GM21367 (cell line): Measurements from ENCODE around the gene ENTPD5.
"Not testable (repeated sequence)": the region's sequence is repeated elsewhere in the genome, so short reads cannot be mapped to it uniquely, and the experiment has no call there.

Experiments used
- ATAC-seq: cut with Tn5 transposase; IDR thresholded peaks from one replicate; pipeline ENCODE4 v1.9.1; 2021; ENCODE audit not compliant: unreplicated experiment

ENTPD5 gene

DNA sequence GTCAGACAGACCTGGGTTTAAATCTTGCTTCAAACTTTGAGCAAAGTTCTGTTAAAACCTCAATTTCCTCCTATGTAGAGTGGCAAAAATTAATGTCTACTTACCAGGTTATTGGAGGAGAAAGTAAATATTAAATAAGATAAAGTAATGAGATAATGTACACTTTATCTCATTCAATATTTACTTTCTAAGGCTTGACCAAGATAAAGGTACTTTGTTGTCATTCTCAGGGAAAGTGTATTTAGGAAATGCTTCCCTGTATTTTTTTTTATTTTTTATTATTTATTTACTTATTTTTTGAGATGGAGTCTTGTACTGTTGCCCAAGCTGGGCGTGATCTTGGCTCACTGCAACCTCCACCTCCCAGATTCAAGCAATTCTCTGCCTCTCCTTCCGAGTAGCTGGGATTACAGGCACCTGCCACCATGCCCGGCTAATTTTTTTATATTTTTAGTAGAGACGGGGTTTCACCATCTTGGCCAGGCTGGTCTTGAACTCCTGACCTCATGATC, 73.9 kb downstream of the ENTPD5 start:
- no peak for ATAC-seq

DNA sequence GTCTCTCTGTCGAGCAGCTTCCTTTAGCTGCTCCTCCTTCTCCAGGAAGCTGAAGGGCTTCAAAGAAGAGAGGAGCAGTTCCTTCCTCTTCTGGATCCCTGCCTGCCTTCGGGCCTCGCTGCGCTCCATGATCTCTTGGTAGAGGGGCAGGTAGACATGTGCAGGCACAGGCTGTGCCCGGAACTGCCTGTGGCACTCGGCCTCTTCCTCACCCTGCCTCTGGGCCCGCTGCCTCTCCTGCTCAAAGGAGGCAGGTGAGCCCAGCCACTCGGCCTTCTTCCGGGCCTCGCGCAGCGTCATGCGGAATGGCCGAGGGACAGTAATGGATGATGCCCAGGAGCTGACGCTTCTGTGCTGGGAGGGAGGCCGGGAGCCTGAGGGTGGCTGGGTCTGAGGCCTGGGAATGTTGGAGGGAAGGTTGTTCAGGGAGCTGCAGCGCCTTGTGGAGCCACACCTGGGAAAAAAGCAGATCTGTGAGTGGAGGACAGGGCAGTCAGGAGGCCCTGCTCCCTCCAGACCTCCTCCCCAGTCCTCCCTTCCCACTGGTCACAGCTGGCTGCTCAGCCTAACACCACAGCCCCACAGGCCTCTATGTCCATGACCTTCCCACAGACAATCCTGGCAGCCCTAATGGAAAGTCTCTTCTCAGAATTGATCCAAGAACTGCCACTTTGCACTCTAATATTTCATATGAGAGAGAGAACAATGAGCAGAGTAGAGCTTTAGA, 74.5 kb downstream of the ENTPD5 start:
- ATAC-seq: no peak

DNA sequence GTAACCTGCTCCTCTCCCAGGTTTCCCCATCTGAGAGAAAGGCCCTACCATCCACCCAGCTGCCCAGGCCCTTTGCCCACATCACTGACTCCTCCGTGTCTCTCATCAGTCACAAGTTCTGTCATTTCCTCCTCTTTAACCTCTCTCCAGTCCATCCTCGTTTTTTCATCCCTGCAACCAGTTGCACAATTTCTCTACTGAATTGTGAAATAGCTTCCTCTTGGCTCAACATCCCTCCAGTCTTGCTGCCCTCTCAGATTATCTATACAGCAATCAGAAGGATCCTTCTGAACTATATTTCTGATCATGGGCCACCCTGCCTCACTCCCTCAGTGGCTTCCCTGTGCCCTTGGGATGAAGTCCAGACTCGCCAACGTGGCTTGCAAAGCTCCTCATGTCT, 76.0 kb downstream of the ENTPD5 start:
- ATAC-seq: no peak

DNA sequence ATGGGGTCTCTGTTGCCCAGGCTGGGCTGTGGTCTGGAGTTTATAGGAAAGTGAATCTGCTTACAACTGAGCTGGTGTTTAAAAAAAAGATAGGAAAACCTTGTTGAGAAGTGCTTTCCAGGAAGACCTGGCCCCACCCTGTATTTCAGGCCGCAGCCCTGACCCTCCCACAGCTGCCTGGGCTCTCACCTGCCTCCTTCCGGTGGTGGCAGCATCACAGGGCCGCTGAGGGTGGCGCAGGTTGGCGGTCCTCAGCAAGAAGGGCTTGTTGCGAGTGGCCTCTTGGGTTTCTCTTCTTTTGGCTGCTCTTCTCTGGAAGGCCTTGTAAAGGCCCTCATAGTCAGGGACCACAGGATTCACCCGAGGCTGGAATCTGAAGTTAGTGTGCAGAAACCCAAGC, 76.9 kb downstream of the ENTPD5 start:
- ATAC-seq: no peak

DNA sequence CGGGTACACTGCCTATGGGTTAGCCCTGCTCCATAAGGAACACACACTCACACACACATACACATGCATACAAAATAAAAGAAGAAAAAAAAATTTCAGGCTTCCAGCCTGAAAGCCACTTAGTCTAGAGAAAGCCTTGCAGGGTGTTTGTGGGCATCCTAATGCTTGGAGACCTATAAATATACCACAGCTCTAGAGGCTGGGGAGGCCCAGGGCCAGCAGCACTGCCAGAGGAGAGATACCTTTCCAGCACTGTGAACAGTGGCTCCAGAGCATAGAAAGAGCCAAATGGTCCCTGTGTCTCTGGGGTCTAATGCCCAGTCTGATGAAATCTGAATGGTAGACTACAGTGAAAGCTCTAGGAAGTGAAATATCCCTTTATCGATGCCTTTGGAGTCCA, 82.1 kb downstream of the ENTPD5 start:
- no peak for ATAC-seq

DNA sequence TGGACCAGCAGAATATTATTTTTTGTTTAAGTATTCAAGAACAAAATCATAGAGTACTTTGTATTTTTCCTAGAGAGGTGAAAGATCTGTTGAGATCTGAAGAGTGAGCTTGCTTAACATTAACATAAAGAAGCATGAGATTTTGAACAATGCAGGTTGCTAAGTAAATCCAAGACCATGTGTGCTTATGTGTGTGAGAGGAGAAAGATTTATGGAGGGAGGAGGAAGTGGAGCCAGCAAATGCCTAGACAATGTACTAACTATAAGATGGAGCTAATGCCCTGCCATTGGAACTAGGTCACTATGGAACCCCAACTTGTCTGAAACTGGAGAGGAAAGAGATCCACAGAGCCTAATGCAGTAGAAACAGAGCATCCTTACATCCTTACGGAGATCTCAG, 82.5 kb downstream of the ENTPD5 start:
- no peak for ATAC-seq

DNA sequence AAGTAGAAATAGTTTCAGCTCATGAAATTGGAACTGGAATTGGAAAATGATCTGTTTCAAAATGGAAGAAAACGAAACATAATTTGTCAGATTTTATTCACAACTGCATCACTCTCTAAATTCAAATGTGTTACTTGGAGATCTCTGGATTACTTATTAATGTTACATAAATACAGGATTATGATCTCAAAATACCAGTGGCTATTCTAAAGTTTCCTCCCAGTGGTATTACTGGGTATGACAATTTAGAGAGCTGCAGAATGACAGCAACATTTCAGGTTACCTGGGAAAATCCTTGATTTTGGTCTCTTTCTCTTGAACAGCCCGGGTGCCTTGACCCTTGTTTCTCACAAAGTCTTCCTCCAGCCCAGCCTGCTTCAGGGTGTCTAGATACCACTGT, 83.4 kb downstream of the ENTPD5 start:
- no peak for ATAC-seq

DNA sequence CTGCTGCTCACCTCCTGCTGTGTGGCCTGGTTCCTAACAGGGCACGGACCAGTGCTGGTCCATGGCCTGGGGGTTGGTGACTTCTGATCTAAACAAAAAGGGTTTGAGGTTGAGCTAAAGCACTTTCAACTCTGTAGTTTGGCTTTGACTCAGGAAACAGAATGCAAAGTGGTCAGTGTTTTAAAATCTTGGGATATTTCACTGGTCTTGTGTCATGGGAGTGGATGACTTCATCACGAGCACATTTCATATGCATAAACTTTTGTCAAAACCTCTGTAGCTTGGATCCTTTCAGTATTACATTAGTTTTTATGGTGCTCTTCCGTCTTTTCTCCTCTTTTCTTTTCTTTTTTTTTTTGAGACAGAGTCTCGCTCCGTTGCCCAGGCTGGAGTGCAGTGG, 94.8 kb downstream of the ENTPD5 start:
- no peak for ATAC-seq

DNA sequence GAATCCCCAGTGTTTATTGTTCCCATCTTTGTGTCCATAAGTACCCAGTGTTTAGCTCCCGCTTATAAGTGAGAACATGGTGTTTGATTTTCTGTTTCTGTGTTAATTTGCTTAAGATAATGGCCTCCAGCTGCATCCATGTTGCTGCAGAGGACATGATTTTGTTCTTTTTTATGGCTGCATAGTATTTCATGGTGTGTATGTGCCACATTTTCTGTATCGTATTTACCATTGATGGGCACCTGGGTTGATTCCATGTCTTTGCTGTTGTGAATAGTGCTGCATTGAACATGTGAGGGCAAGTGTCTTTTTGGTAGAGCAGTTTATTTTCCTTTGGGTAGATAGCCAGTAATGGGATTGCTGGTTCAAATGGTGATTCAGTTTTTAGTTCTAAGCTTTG, 99.6 kb downstream of the ENTPD5 start:
- ATAC-seq: not testable (repeated sequence)

DNA sequence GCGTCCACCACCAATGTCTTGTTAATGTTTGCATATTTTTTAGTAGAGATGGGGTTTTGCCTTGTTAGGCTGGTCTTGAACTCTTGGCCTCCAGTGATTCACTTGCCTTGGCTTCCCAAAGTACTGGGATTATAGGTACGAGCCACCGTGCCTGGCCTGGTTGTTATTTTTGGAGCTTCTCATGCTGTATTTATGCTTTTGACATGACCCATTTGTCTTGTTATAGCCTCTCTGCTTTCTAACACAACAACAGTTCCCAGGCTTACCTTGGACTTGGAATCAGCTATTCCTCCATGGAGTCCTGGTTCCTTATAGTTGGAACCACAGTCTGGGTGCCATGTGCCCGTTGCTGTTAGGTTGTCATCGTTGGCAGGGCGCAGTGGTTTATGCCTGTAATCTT, 102.8 kb downstream of the ENTPD5 start:
- no peak for ATAC-seq

DNA sequence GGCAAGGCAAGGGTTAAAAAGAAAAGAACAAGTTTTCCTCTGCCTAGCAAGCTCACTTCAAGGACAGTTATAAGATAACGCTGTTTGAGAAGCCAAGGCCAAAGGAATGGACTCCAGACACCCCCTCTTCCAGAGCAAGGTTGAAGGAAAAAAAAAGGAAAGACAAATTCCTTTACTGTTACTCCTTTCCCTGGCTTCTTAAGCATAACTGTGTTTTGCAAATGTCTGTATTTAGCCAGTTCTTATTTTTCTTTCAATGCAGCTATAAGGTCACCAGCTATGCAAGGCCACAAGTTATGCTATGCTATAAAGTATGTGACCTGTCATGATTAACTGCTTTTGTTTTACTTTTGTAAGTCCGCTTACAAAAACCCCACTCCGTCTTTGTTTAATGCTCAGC, 105.8 kb downstream of the ENTPD5 start:
- no peak for ATAC-seq

DNA sequence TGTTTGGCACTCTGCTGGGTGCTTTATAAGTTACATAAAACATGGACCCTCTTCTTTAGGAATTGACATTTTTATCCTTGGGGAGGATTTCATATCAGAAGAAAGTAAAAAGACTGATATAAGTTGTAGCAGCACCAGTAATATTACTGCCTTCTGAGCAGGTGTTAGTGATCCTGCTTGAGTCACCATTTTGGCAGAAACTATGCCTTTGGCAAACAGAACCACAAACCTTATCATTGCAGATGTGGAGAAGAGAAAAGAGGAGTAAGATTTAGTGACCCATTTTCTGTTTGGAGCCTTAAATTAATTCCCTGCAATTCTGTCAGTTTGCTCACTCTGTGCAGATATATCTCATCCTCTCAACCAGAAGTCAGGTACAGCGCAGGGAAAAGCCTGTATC, 109.4 kb downstream of the ENTPD5 start:
- no peak for ATAC-seq
